ENCODE results near the gene PILRB.
"Not testable (repeated sequence)": the region's sequence is repeated elsewhere in the genome, so short reads cannot be mapped to it uniquely, and the experiment has no call there.

GRCh38 chr7:100344124-100344559 is 13.8 kb upstream of the PILRB start:
- not testable (repeated sequence) for TF ChIP-seq ZNF274 (IDR thresholded peaks at IDR 0.05; ENCODE audit: borderline replicate concordance, low read depth, low read length); NR2C1 (IDR thresholded peaks at IDR 0.05); NR2C1 (tag; IDR thresholded peaks at IDR 0.05); KDM1A (IDR thresholded peaks at IDR 0.05); PREB (CRISPR knock-in tag; IDR thresholded peaks at IDR 0.05); SRSF9 (IDR thresholded peaks at IDR 0.05; ENCODE audit: borderline replicate concordance, low read depth, low read length); ADNP (tag; IDR thresholded peaks at IDR 0.05); MECOM (CRISPR knock-in tag; IDR thresholded peaks at IDR 0.05); KAT2B (IDR thresholded peaks at IDR 0.05; ENCODE audit: low read depth, low read length); FOXP4 (CRISPR knock-in tag; IDR thresholded peaks at IDR 0.05; ENCODE audit: borderline replicate concordance)
- TF ChIP-seq, protein P1, sequence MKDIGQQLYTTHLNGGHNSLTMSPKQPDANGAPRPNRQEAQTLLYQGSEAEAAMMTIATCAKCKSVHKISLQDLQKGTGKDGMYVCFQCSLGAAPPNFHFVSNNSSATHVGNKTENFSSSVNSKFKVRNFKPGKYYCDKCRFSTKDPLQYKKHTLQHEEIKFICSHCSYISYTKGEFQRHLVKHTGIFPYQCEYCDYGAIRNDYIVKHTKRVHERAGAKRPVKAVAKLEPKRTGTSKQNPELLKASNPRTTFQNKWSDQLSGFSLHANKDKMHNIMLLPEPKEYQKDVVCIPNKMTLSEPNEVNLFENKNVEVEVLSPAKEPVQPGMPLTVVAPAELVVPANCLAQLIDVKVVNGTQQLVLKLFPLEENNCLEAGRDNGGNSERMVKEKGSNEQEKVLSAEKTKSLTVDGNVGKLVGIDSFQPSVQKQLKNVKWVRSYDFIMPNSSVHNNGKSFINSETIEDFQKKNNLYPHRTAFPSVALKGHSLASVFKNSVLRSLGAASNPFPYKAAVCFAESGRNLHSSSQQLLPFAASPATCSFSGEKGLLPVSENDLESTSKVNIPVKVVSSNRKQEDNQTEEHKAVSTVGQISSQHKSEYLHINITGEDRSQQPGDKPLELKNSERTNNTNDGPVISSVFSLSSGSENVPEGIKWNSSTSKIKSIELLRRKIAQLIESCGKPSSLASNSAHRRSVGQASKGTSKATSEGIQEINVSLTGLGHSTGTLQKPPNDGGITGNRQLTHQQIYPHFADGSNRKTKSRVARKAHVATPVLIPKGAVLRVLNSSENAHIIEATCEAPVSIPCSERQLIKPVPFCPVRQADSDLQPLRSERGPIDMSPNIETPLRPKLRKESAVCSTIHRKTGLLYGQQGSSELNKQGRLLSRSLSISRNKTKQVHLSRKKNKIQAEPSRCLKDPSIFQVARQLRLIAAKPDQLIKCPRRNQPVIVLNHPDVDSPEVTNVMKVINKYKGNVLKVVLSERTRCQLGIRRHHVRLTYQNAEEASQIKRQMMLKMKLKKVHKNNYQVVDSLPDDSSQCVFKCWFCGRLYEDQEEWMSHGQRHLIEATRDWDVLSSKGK (CRISPR knock-in tag; IDR thresholded peaks at IDR 0.05), result not testable (repeated sequence)
